NCI-H187 (cell line): ENCODE results near the gene STRADA.
A peak's percentile ranks its signal among the peaks of the same experiment; 100 is the strongest.

Experiments used
- DNase-seq, 2 experiments: peaks; one replicate each; lab custom pipeline; 2025; lab: John Stamatoyannopoulos, UW

Gene STRADA, protein sequence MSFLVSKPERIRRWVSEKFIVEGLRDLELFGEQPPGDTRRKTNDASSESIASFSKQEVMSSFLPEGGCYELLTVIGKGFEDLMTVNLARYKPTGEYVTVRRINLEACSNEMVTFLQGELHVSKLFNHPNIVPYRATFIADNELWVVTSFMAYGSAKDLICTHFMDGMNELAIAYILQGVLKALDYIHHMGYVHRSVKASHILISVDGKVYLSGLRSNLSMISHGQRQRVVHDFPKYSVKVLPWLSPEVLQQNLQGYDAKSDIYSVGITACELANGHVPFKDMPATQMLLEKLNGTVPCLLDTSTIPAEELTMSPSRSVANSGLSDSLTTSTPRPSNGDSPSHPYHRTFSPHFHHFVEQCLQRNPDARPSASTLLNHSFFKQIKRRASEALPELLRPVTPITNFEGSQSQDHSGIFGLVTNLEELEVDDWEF

DNA sequence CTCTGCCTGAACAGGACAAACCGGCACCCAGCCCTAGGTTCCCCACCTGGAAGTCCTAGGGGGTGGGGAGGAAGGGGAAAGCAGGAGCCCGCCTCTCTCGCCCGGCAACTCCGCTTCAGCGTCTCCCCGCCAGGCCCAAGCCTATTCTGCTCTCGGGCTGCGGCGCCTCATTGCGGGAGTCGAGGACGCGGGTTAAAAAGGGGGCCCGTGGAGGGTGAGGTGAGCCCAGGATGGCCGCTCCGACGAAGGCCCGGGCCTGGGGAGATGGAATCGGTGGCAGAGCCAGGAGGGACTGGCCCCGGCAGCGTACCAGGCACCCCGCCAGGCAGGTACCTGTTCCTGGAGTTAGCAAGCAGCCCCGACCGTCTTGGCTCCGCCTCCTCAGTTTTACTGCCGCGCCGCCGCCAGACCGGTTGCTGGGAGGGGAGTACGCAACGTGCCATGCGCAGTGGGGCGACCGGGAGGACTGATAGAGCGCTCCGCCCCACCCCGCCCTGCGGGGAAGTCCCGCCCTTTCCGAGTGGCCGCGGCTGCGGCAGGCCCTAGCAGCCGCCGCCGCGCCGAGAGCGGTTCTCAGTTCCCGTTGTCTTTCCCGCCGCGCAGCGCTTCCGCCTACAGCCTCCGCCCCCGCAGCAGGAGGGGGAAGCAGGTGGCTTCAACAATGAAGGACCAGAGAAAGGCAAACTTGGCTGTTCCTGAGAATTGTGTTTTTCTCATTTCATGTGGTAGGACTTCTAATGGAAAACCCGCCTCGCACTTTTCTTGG lies at the start of gene STRADA:
STRADA (minus strand) TSS at position 392 of the 766 bp plus-strand sequence. CDS start 13,430 bp downstream, outside the sequence.
- DNase-seq = peak; percentile 95 to 97

DNA sequence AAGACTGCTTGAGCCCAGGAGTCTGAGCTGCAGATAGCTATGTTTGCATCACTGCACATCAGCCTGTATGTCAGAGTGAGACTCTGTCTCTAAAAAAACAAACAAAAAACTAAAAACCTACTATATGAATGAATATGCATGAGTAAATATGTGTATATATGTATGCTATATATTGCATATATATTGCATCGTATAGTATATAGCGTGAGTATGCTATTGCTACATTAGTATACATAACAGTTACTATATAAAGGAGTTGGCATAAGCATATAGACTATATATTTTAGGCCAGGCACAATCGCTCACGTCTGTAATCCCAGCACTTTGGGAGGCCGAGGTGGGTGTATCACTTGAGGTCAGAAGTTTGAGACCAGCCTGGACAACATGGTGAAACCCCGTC lies 48.5 kb upstream of the STRADA start:
- DNase-seq = no peak

DNA sequence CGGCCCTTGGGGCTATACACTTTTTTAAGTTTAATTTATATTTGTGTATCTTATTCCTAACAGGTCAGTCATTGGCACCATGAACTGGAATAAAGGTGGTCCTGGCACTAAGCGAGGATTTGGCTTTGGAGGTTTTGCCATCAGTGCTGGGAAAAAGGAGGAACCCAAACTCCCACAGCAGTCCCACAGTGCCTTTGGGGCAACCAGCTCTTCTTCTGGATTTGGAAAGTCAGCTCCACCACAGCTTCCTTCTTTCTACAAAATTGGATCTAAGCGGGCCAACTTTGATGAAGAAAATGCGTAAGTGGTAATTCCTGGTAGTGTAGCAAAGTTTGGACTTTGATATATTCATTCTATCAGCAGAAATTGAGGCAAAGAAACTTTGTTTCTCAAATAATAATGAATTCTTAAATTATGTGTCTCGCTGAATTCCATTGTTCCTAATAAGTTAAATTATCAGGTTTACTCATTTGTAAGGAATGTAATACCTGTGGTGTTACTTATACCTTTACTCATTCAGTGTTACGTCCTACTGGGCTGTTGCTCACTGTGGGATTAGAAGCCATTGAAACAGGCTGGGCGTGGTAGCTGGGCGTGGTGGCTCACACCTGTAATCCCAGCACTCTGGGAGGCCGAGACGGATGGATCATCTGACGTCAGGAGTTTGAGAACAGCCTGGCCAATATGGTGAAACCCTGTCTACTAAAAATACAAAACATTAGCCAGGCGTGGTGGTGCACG lies 45.5 kb upstream of the STRADA start:
- no peak for DNase-seq

DNA sequence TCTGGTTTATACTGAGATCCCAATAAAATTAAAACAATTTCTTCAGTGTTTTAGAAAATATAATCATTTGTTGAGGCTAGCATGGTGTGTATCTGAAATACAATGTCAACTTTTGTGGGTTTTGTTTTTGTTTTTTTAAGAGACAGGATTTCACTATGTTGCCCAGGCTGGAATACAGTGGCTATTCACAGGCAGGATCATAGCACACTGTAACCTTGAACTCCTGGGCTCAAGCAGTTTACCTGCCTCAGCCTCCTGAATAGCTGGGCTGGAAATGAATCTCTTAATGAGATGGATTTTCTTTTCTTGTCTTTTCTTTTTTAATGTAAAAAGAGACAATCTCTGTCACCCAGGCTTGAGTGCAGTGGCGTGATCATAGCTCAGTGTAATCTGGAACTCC lies 44.5 kb upstream of the STRADA start:
- no peak for DNase-seq

DNA sequence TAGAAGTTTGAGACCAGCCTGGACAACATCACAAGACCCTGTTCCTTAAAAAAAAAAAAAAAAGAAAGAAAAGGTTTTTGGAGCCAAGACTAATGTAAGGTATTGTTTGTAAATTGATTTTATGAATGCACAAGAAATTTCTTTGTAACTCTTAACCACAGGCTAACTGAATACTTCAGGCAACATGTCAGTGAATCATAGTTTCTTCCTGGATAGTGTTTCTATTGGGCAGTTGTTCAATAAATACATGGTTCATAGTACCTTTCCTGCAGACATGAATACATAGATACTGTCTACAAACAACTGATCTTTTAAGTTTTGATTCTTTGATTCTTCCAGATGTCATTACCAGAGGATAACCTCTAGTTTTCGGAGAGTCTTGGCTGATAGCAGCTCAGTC lies 44.0 kb upstream of the STRADA start:
- DNase-seq = no peak

DNA sequence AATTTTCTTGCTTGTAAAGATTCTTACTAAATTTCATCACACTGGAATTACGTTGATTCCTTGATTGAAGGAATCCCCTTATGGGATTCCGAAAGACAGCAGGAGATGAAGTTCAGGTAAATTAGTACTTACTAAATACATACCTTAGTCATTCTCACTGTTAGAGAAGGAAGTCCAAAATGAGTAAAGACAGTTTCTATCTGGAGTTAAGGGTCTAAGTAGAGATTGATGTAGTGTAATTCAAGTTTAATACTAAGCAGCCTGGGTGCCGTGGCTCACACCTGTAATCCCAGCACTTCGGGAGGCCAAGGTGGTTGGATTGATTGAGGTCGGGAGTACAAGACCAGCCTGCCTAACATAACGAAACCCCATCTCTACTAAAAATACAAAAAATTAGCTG lies 41.9 kb upstream of the STRADA start:
- no peak for DNase-seq

DNA sequence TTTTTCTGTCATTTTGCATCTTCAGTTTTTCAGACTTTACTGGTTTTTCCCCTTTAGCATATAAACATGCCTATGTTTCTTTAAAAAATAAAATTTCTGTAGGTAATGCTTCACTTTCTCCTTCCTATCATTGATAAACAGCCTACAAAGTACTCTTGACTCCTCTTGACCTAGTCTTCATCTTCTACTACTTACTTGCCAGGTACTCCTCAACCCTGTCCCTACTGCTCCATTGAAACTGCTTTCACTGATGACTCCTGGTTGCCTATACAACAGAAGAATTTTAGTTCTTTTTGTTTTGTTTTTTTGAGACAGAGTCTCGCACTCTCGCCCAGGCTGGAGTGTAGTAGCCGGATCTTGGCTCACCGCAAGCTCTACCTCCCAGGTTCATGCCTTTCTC lies 39.3 kb upstream of the STRADA start:
- DNase-seq = no peak

DNA sequence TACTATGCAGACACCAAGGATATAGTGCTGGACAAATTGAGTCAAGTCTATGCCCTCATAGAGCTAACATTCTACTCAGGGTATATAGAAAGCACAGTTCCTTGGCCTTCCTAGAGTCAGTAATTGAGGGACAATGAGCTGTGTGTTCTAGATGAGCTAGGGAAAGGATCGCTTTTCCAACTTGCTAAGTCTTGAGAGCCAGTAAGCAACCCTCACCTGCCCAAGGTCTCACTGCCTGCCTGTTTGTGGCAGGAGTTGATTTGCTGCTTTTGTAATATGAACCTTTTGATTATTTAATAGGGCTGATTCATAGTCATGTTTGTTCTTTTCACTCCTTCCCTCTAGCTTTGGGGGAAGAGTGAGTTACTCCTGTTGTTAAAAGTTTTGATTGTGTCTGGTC lies 38.9 kb upstream of the STRADA start:
- DNase-seq = no peak

DNA sequence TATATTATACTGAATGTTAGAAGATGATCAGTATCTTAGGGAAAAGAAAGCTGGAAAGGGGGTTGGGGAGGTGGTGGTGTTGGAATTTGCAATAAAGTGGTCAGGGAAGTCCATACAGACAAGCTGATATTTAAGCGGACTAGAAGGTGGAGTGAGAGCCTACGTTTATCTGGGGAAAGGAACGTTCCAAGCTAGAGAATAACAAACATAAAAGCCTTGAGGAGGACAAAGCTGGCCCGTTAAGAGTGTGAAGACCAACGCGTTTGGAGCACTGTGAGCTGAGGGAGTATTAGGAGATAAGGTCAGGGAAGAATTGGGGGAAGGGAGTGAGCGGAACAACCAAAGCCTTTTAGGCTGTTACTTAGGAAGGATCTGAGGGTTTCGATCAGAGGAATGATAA lies 33.8 kb upstream of the STRADA start:
- DNase-seq = no peak

DNA sequence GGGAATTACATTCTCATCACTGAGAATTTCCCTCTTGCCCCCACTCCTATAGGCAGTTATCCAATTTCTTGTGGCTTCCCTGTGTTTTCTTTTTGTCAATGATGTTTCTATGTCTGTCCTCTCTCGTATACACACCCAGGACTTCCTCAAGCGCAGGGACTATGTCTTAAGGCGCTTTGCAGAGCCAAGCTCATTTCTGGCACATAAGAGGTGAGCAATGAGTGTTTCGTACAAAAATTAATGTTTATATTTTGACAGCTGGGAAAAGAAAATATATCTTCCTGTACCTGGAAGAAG lies 33.3 kb upstream of the STRADA start:
- DNase-seq = no peak

DNA sequence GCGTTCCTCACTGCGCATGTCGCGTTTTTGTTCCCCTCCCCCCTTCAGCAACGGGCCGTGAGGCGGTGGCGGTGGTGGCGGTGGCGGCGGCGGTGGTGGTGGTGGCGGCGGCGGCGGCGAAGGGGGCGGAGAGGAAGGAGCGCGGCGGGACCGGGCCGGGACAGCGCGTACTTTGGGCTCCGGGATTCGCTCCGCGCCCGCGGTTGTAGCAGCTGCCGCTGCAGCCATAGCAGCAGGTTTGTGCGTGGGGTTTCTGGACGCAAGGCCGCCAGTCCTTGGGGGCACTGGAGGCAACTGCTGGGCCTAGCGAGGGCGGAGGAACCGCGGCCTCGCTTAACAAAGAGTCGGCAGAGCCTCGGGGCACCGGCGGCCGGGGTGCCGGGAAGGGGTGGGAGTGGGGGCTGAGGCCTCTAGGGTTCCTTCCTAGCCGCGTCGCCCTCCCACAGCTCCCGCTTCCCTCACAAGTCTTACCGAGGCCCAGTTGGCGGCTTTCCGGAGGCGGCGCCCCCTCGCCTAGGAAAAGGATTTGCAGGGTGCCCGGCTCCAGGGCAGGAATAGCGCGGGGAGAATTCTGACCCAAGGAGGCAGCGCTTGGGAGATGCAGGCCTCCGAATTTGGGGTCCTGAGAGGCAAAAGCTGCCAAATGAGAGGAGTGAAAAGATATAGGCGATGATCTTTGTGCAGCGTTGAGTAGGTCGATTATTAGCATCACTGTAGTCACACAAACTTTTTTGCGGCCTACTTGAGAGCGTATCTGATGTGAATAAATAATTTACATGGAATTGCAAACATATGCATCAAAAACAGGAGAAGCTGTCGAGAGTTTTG lies 32.8 kb upstream of the STRADA start, which contains the start of gene DDX42:
DDX42 (plus strand) TSS at position 30 of the 828 bp plus-strand sequence. CDS start 12,880 bp downstream, outside the sequence.
- DNase-seq = peak in 1 of 2 experiments; percentile 73

DNA sequence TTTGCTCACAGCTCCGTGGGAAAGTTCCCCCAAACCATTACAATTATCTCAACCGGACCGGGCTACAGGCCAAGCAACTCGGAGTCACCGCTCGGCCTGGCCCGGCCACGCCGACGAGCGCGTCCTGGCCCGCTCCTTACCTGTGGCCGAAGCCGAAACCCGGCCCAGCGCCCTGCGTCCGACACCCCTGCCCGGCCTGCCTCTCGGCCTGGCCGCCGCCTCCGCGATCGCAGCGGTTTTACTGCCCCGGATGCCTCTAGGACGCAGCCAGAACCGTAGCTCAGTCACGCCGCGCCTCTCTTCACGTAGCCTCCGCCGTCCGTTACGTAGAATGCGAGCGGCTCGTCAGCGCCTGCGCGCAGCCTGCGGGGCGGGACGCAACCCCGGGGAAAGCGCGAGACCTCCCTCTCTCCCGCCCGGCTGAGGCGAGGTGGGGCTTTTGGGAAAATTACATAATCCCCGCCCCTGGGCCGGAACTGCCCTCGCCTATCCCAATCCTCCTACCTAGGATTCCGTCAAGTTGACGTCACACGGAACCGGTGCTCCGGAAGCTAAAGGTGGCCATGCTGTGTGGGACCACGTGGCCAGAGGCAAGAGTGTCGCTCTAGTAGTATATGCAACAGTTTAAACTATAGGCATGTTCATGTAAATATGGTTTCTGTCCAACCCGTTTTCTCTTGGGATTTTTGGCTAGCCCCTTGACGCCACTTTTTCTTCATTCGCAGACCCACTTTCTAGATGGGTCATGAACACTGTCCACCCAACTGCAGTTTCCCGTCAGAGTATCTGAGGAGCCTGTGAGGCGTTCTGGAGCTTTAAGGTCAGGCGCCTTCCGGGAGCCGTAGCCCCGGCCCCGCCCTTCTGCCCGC lies 31.9 kb upstream of the STRADA start, which contains the start of gene CCDC47:
CCDC47 (minus strand) TSS at position 326 of the 869 bp plus-strand sequence. CDS start 7,422 bp downstream, outside the sequence.
- DNase-seq = peak; percentile 96 to 97

DNA sequence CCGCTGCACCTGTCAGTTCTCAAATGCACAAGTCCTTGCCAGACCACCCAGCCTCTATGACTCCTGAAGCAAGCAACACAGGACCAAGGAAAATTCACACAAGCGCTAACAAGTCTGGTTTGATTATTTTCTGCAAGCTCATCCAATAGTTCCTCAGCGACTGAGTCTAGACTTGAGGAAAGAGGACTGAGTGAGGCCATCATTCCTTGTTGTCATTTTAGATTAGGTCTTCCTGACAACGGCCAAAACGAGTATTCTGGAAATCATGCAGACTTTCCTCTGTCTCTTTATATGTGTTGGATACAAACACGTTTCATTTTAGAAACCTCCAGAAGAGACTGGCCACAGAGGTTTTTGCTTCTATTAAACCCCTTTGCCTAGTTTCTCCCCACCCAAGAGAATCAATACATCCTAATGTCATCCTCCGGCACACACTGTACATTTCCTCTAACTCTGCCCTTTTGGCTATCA lies 31.2 kb upstream of the STRADA start:
- DNase-seq = no peak

DNA sequence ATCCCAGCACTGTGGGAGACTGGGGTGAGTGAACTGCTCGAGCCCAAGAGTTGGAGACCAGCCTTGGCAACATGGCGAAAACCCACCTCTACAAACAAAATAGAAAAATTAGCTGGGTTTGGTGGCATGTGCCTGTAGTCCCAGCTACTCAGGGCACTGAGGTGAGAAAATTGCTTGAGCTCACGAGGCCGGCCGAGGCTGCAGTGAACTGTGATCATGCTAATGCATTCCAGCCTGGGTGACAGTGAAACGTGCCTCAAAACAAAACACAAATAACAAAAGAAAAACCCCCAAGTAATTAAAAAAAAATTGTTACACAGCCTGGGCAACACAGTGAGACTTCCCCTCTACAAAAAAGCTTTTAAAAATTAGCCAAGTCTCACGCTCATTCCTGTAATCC lies 26.8 kb upstream of the STRADA start:
- DNase-seq = no peak

DNA sequence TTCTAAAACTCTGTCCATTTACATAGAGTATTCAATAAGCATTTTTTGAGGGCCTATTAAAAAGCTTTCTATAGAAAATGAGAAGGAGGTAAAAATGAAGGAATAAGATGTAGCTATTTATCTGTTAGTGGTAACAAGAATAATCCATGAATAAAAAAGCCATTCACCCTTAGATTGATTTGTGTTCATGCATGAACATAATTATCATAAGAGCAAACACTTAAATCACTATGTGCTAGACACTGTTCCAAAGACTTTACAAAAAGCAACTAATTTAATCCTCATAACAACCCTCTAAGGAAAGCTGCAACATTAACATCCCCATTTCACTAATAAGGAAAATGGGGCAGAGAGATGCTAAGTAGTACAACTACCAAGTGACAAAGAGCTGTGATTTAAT lies 25.2 kb upstream of the STRADA start:
- DNase-seq = no peak

DNA sequence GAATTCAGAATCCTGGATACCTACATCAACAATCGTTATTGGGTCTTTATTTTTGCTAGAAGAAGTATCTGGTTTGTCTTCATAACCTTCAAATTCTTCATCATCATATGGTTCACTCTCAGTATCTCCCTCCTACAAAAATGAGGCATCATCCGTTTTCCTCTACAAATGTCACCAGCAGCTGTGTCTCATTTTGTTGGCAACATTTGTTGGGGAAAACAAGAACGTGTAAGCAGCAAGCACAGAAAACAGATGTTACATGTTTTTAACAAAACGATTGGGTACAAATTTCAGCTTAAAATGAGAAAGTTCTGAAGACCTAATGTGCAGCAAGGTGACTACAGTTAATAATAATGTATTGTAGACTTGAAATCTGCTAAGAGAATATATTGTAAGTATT lies 23.1 kb upstream of the STRADA start:
- DNase-seq = no peak

DNA sequence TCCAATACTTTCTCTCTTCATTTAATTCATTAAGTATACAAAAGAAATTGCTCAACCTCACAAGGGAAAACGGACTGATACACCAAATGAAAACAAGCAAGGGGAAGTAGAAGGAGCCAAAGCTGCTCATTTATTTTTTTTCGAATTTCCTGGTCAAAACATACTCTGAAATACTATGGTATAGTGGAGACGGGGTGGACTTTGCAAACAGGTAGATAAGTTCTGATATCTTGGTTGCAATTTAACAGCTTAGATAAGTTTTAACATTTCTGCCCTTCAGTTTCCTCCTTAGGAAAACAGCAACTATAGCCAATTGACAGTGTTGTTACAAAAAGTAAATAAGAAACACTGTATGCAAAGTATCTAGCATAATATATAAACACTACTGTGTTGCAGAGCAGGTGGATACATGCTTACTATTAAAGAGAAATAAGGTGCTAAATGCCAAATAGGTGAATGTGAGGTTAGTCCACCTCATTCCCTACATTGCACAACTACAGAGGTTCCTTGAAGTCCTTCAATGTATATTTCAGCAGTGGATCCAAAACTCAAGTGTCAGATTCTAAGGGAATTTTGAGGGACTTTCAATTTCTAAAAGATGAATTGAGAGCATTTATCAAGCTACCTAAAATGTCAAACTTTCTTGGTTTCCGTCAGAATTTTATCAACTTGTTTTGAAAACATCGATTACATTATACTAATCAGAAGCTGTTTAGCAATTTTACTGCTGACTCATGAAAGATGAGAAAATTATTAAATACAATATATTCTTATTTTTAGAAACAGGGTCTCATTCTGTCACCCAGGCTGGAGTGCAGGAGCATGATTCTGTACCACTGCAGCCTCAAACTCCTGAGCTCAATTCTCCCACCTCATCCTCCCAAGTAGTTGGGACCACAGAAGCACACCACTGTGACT lies 20.8 kb upstream of the STRADA start:
- DNase-seq = no peak

DNA sequence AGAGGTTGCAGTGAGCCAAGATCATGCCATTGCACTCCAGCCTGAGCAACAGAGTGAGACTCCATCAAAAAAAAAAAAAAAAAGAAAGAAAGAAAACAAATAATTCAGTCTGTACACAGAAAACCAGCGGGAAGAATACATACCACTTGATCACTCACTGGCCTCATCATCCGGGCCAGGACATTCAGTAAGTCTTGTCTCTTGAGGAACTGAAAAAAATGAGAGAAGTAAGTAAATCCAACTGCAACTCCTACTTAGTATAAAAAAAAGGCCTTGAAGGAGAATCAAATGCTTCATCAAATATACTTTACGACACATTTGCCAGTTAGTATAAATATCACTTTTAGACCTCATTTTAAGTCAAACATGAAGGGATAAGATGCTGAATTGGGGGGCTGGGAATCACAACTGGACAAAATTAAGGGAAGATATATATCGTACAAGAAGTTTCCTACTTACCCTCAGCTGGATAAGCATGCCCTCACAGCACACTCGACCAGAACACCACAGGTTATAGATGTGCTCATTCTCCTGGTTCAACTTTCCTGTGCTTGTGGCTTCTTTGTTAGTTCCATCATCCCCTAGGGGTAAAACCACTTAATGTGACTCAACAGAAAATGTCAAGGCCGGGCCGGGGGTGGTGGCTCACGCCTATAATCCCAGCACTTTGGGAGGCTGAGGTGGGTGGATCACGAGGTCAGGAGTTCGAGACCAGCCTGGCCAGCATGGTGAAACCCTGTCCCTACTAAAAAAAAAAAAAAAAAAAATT lies 19.4 kb upstream of the STRADA start:
- no peak for DNase-seq

DNA sequence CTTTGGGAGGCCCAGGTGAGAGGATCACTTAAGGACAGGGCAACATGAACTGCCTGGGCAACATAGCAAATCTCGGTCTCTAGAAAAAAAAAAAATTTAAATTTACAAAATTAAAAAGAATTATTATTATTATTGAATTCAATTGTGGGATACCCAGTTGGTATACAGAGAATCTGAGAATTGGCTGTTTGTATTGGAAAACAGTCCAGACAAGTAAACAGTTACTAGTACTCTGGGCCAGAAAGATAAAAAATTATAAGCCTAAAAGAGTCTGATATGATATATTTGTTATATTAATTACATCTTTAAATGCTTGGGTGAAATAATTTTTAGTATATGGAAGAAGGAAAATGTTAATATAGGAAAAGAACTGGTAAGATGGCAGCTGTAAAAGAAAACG lies 16.8 kb upstream of the STRADA start:
- no peak for DNase-seq
